Activated CD4-positive, alpha-beta memory T cell treated with anti-CD3 and anti-CD28 coated beads, Interleukin-2, amount 10 ng/mL, durations not matched to agents 7 days and 5 days (primary cell): ENCODE measurements around the gene CRIM1. TPM values are rescaled to one million over a fixed set of nuclear protein-coding genes. Genes with fewer than 3 reads are reported as not detected.

Experiments used
- CTCF ChIA-PET: fragments of 350-600 bp; sonication (Branson Sonifier 250); formaldehyde crosslinking; loops from one replicate; lab custom pipeline; 2021; ENCODE audit warnings: antibody characterized with exemption, inconsistent platforms; lab: Charles Lee
- POLR2A ChIA-PET: fragments of 350-600 bp; sonication (Branson Sonifier 250); formaldehyde crosslinking; loops from one replicate; lab custom pipeline; 2021; ENCODE audit warnings: antibody characterized with exemption; lab: Charles Lee
- DNase-seq: peaks from one replicate; pipeline ENCODE4 v3.0.0-alpha.2; 2020
- H3K27ac Mint-ChIP-seq: one replicate; pipeline ENCODE4 v1.8.0; 2021; ENCODE audit warnings: mild to moderate bottlenecking, mixed read lengths
- H3K27me3 Mint-ChIP-seq: one replicate; pipeline ENCODE4 v1.8.0; 2021; ENCODE audit warnings: mixed read lengths
- H3K36me3 Mint-ChIP-seq: one replicate; pipeline ENCODE4 v1.8.0; 2021; ENCODE audit warnings: low read depth, mixed read lengths
- H3K4me1 Mint-ChIP-seq: one replicate; pipeline ENCODE4 v1.8.0; 2021; ENCODE audit warnings: mixed read lengths
- H3K4me3 Mint-ChIP-seq: one replicate; pipeline ENCODE4 v1.8.0; 2021; ENCODE audit warnings: mild to moderate bottlenecking, mixed read lengths
- H3K9me3 Mint-ChIP-seq: one replicate; pipeline ENCODE4 v1.8.0; 2021; ENCODE audit warnings: mixed read lengths
- total RNA-seq, 2 experiments: library from RNA; stranded (reverse); gene quantifications; one replicate each; pipeline ENCODE4 v1.2.3, GENCODE V29; 2021

The CRIM1 gene
- total RNA-seq, 2 experiments from 2014 or later, result 5.4 to 6.6 TPM

- Mint-ChIP-seq H3K4me3 (no peak overlapping the region), H3K27ac (no peak overlapping the region), H3K36me3 (no peaks in the 10 kb centered on the region), H3K9me3 (no peaks in the 10 kb centered on the region), H3K4me1 (peaks cover 2% of the 10 kb centered on the region), H3K27me3 (no peaks in the 10 kb centered on the region)
- no peak for DNase-seq
- ChIA-PET CTCF (no interaction called here), POLR2A (no interaction called here)
Observed at GRCh38 chr2:36530178-36530982, 174.8 kb downstream of the CRIM1 start.

GRCh38 chr2:36530983-36531354, 175.4 kb downstream of the CRIM1 start:
- POLR2A ChIA-PET, result no interaction called here

GRCh38 chr2:36534275-36534799, 178.8 kb downstream of the CRIM1 start:
- Mint-ChIP-seq H3K36me3 (peaks cover 3% of the 10 kb centered on the region), H3K27ac (no peak overlapping the region), H3K4me1 (no peaks in the 10 kb centered on the region), H3K4me3 (no peak overlapping the region), H3K27me3 (no peaks in the 10 kb centered on the region), H3K9me3 (no peaks in the 10 kb centered on the region)
- no peak for DNase-seq
- POLR2A ChIA-PET, result no interaction called here
- CTCF ChIA-PET, result no interaction called here

More at GRCh38 chr2:36530983-36531354, 175.4 kb downstream of the CRIM1 start:
- Mint-ChIP-seq H3K27me3 (no peaks in the 10 kb centered on the region), H3K9me3 (no peaks in the 10 kb centered on the region), H3K36me3 (no peaks in the 10 kb centered on the region), H3K4me3 (no peak overlapping the region), H3K4me1 (peaks cover 2% of the 10 kb centered on the region), H3K27ac (no peak overlapping the region)
- CTCF ChIA-PET, result no interaction called here
- no peak for DNase-seq

- ChIA-PET POLR2A (no interaction called here), CTCF (no interaction called here)
- Mint-ChIP-seq H3K27me3 (no peaks in the 10 kb centered on the region), H3K4me1 (no peaks in the 10 kb centered on the region), H3K9me3 (no peaks in the 10 kb centered on the region), H3K27ac (no peak overlapping the region), H3K4me3 (no peak overlapping the region), H3K36me3 (peaks cover 3% of the 10 kb centered on the region)
- DNase-seq, result no peak
Observed at GRCh38 chr2:36535099-36535498, 179.5 kb downstream of the CRIM1 start.

- no peak overlapping the region for H3K27ac Mint-ChIP-seq
- H3K4me3 Mint-ChIP-seq, result no peak overlapping the region
- H3K9me3 Mint-ChIP-seq, result no peaks in the 10 kb centered on the region
- H3K36me3 Mint-ChIP-seq, result peaks cover 3% of the 10 kb centered on the region
- no peak for DNase-seq
- no peaks in the 10 kb centered on the region for H3K27me3 Mint-ChIP-seq
- CTCF ChIA-PET, result no interaction called here
- POLR2A ChIA-PET, result no interaction called here
- no peaks in the 10 kb centered on the region for H3K4me1 Mint-ChIP-seq
Observed at GRCh38 chr2:36536776-36537175, 181.2 kb downstream of the CRIM1 start.

GRCh38 chr2:36538335-36538734, 182.8 kb downstream of the CRIM1 start:
- ChIA-PET POLR2A (no interaction called here), CTCF (no interaction called here)
- no peak overlapping the region for H3K4me3 Mint-ChIP-seq

GRCh38 chr2:36539631-36540030, 184.1 kb downstream of the CRIM1 start:
- no peak overlapping the region for H3K27ac Mint-ChIP-seq
- peaks cover 3% of the 10 kb centered on the region for H3K36me3 Mint-ChIP-seq
- no peaks in the 10 kb centered on the region for H3K4me1 Mint-ChIP-seq
- POLR2A ChIA-PET, result no interaction called here
- CTCF ChIA-PET, result no interaction called here
- no peaks in the 10 kb centered on the region for H3K27me3 Mint-ChIP-seq
- no peak for DNase-seq
- H3K9me3 Mint-ChIP-seq, result no peaks in the 10 kb centered on the region
- no peak overlapping the region for H3K4me3 Mint-ChIP-seq

More at GRCh38 chr2:36538335-36538734, 182.8 kb downstream of the CRIM1 start:
- no peak for DNase-seq
- Mint-ChIP-seq H3K27me3 (no peaks in the 10 kb centered on the region), H3K36me3 (peaks cover 3% of the 10 kb centered on the region), H3K9me3 (no peaks in the 10 kb centered on the region), H3K4me1 (no peaks in the 10 kb centered on the region), H3K27ac (no peak overlapping the region)

GRCh38 chr2:36540986-36541754, 185.6 kb downstream of the CRIM1 start:
- ChIA-PET CTCF (no interaction called here), POLR2A (interaction anchor here (0.7 kb wide), 1 partner anchor 13 kb away, joined by 3 read pairs; no protein-coding TSS in a partner anchor)
- Mint-ChIP-seq H3K27me3 (no peaks in the 10 kb centered on the region), H3K4me1 (no peaks in the 10 kb centered on the region), H3K4me3 (no peak overlapping the region), H3K36me3 (peaks cover 3% of the 10 kb centered on the region), H3K9me3 (no peaks in the 10 kb centered on the region), H3K27ac (no peak overlapping the region)
- no peak for DNase-seq

GRCh38 chr2:36541891-36542595, 186.5 kb downstream of the CRIM1 start:
- ChIA-PET CTCF (no interaction called here), POLR2A (no interaction called here)
- Mint-ChIP-seq H3K9me3 (no peaks in the 10 kb centered on the region), H3K4me3 (no peak overlapping the region), H3K36me3 (peaks cover 5% of the 10 kb centered on the region), H3K27me3 (no peaks in the 10 kb centered on the region), H3K27ac (no peak overlapping the region), H3K4me1 (no peaks in the 10 kb centered on the region)
- DNase-seq, result no peak

GRCh38 chr2:36544638-36545338, 189.2 kb downstream of the CRIM1 start:
- POLR2A ChIA-PET, result no interaction called here
- no peaks in the 10 kb centered on the region for H3K9me3 Mint-ChIP-seq

GRCh38 chr2:36545871-36546416, 190.4 kb downstream of the CRIM1 start:
- H3K27me3 Mint-ChIP-seq, result no peaks in the 10 kb centered on the region
- no peak for DNase-seq
- POLR2A ChIA-PET, result no interaction called here

More at GRCh38 chr2:36544638-36545338, 189.2 kb downstream of the CRIM1 start:
- no peak overlapping the region for H3K4me3 Mint-ChIP-seq
- CTCF ChIA-PET, result interaction anchor here (0.6 to 1.6 kb wide), 2 partner anchors 11 to 267 kb away, joined by 3 to 4 read pairs; no protein-coding TSS in a partner anchor
- H3K4me1 Mint-ChIP-seq, result peaks cover 2% of the 10 kb centered on the region
- H3K36me3 Mint-ChIP-seq, result peaks cover 12% of the 10 kb centered on the region
- no peak for DNase-seq
- H3K27me3 Mint-ChIP-seq, result no peaks in the 10 kb centered on the region
- no peak overlapping the region for H3K27ac Mint-ChIP-seq

GRCh38 chr2:36547906-36548305, 192.3 kb downstream of the CRIM1 start:
- H3K4me1 Mint-ChIP-seq, result peaks cover 2% of the 10 kb centered on the region
- no peak overlapping the region for H3K27ac Mint-ChIP-seq
- H3K27me3 Mint-ChIP-seq, result no peaks in the 10 kb centered on the region
- DNase-seq, result no peak
- no peaks in the 10 kb centered on the region for H3K9me3 Mint-ChIP-seq
- ChIA-PET CTCF (no interaction called here), POLR2A (no interaction called here)
- H3K4me3 Mint-ChIP-seq, result no peak overlapping the region
- peaks cover 20% of the 10 kb centered on the region for H3K36me3 Mint-ChIP-seq

More at GRCh38 chr2:36545871-36546416, 190.4 kb downstream of the CRIM1 start:
- Mint-ChIP-seq H3K36me3 (peaks cover 16% of the 10 kb centered on the region), H3K4me1 (peaks cover 2% of the 10 kb centered on the region), H3K9me3 (no peaks in the 10 kb centered on the region), H3K27ac (no peak overlapping the region), H3K4me3 (no peak overlapping the region)
- CTCF ChIA-PET, result interaction anchor here (0.9 to 1.6 kb wide), 2 partner anchors 10 to 118 kb away, joined by 3 to 4 read pairs; no protein-coding TSS in a partner anchor
